Measurements from ENCODE around the gene C1GALT1.

Gene C1GALT1

DNA sequence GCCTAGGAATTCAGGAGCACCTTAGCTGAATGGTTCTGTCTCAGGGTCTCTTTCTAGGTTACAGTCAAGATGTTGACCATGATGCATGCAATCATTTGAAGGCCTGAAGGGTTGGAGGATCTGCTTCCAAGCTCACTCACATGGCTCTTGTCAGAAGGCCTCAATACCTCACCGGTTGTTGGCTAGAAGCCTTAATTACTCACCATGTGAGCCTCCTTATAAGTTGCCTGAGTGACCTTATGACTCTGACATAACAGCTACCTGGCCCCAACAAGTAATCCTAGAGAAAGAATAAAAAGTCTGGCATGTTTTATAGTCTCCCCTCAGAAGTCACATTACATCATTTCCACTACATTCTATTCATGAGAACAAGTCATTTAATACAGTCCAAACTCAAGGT is 3.4 kb upstream of the C1GALT1 start:
- in situ Hi-C loops (cut with HindIII; ENCODE audit: low sequenced_read_pairs) = no loop called here
- no peak for DNase-seq (ENCODE audit: low read depth)
- TF ChIP-seq, protein P1, sequence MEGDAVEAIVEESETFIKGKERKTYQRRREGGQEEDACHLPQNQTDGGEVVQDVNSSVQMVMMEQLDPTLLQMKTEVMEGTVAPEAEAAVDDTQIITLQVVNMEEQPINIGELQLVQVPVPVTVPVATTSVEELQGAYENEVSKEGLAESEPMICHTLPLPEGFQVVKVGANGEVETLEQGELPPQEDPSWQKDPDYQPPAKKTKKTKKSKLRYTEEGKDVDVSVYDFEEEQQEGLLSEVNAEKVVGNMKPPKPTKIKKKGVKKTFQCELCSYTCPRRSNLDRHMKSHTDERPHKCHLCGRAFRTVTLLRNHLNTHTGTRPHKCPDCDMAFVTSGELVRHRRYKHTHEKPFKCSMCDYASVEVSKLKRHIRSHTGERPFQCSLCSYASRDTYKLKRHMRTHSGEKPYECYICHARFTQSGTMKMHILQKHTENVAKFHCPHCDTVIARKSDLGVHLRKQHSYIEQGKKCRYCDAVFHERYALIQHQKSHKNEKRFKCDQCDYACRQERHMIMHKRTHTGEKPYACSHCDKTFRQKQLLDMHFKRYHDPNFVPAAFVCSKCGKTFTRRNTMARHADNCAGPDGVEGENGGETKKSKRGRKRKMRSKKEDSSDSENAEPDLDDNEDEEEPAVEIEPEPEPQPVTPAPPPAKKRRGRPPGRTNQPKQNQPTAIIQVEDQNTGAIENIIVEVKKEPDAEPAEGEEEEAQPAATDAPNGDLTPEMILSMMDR (IDR thresholded peaks at IDR 0.05; ENCODE audit: low read depth, low read length, missing control alignments) = no peak

DNA sequence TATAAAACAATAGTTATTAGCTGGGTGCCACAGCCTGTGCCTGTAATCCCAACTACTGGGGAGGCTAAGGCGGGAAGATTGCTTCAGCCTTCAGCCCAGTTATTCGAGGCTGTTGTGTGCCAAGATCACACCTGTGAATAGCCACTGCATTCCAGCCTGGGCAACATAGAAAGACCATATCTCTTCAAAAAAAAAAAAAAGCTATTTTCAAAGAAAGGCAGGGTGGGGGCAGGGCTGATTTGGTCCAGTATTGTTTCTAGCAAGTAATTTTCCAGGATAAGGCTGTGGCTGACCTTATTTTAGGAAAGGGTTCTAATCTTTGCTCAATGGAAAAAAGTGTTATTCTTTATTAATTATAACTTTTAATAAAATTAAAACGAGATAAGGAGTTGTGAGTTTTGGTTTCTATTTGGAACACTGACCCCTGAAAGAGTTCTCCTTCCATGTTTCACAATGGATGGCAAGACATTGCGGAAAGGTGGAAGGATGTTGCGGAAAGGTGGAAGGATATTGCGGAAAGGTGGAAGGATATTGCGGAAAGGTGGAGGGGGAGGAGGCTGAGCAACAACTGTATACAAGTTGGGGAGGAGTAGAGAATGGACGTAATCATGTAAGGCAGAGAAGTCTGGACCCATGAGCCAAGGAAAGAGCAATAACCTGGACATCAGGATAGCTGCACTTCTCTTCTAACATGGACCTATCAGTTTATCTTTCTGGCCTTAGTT is 1.5 kb upstream of the C1GALT1 start:
- H3K4me3 ChIP-seq (ENCODE audit: low read depth, low read length) = peak overlapping the region; percentile 89
- TF ChIP-seq, protein P1 (IDR thresholded peaks at IDR 0.05; ENCODE audit: low read depth, low read length, missing control alignments) = no peak
- no peak for DNase-seq (ENCODE audit: low read depth)
- in situ Hi-C loops (cut with HindIII; ENCODE audit: low sequenced_read_pairs) = no loop called here

More for the DNA sequence above, 3.4 kb upstream of the C1GALT1 start:
- H3K4me3 ChIP-seq (ENCODE audit: low read depth, low read length) = no peak overlapping the region

- peak overlapping the region; percentile 89 for H3K4me3 ChIP-seq (ENCODE audit: low read depth, low read length)
- DNase-seq (ENCODE audit: low read depth) = no peak
- in situ Hi-C loops (cut with HindIII; ENCODE audit: low sequenced_read_pairs) = no loop called here
- TF ChIP-seq, protein P1 (IDR thresholded peaks at IDR 0.05; ENCODE audit: low read depth, low read length, missing control alignments) = no peak
Observed at GRCh38 chr7:7181519-7182155, 707 bp upstream of the C1GALT1 start.

GRCh38 chr7:7183061-7183837 is 905 bp downstream of the C1GALT1 start:
- peak overlapping the region; percentile 89 for H3K4me3 ChIP-seq (ENCODE audit: low read depth, low read length)
- in situ Hi-C loops (cut with HindIII; ENCODE audit: low sequenced_read_pairs) = no loop called here
- TF ChIP-seq, protein P1 (IDR thresholded peaks at IDR 0.05; ENCODE audit: low read depth, low read length, missing control alignments) = no peak
- no peak for DNase-seq (ENCODE audit: low read depth)

- in situ Hi-C loops (cut with HindIII; ENCODE audit: low sequenced_read_pairs) = no loop called here
- no peak for DNase-seq (ENCODE audit: low read depth)
- TF ChIP-seq, protein P1 (IDR thresholded peaks at IDR 0.05; ENCODE audit: low read depth, low read length, missing control alignments) = no peak
- peak overlapping the region; percentile 89 for H3K4me3 ChIP-seq (ENCODE audit: low read depth, low read length)
Observed at GRCh38 chr7:7183838-7184463, 1.6 kb downstream of the C1GALT1 start.

GRCh38 chr7:7185371-7185989 is 3.1 kb downstream of the C1GALT1 start:
- TF ChIP-seq, protein P1 (IDR thresholded peaks at IDR 0.05; ENCODE audit: low read depth, low read length, missing control alignments) = no peak
- in situ Hi-C loops (cut with HindIII; ENCODE audit: low sequenced_read_pairs) = no loop called here
- H3K4me3 ChIP-seq (ENCODE audit: low read depth, low read length) = peak overlapping the region; percentile 9
- no peak for DNase-seq (ENCODE audit: low read depth)
